Activated B cell treated with CpG ODN at 0.5 μM for 24 hours (primary cell): ENCODE results near the gene CCDC24. TPM values are rescaled to one million over a fixed set of nuclear protein-coding genes. Genes with fewer than 3 reads are reported as not detected.

Source experiments
- ATAC-seq: fragments of 200-7000 bp; cut with Tn5 transposase; one replicate; pipeline ENCODE4 v1.10.0; 2021; ENCODE audit warnings: low read depth, mild to moderate bottlenecking, moderate library complexity
- CTCF ChIA-PET: fragments of 350-600 bp; sonication (Branson Sonifier 250); formaldehyde crosslinking; loops from one replicate; lab custom pipeline; 2021; ENCODE audit warnings: antibody characterized with exemption; lab: Charles Lee
- POLR2A ChIA-PET: fragments of 350-600 bp; sonication (Branson Sonifier 250); formaldehyde crosslinking; loops from one replicate; lab custom pipeline; 2021; ENCODE audit warnings: antibody characterized with exemption; lab: Charles Lee
- DNase-seq: peaks from one replicate; pipeline ENCODE4 v3.0.0; 2022
- H3K27ac Mint-ChIP-seq: one replicate; pipeline ENCODE4 v1.8.0; 2020; ENCODE audit warnings: mixed read lengths
- H3K27me3 Mint-ChIP-seq: one replicate; pipeline ENCODE4 v1.8.0; 2021; ENCODE audit warnings: mixed read lengths
- H3K36me3 Mint-ChIP-seq: one replicate; pipeline ENCODE4 v1.8.0; 2021; ENCODE audit warnings: low read depth, mixed read lengths
- H3K4me1 Mint-ChIP-seq: one replicate; pipeline ENCODE4 v1.8.0; 2021; ENCODE audit warnings: mixed read lengths
- H3K4me3 Mint-ChIP-seq: one replicate; pipeline ENCODE4 v1.8.0; 2020; ENCODE audit warnings: mild to moderate bottlenecking, mixed read lengths
- H3K9me3 Mint-ChIP-seq: one replicate; pipeline ENCODE4 v1.8.0; 2020; ENCODE audit warnings: mixed read lengths
- CTCF ChIP-seq: fragments of 200-600 bp; IDR thresholded peaks from one replicate; pipeline ENCODE4 v1.8.0; 2022; ENCODE audit warnings: antibody characterized with exemption, mild to moderate bottlenecking
- intact Hi-C: fragments of 100-400 bp; cut with micrococcal nuclease; formaldehyde crosslinking; loops from one replicate; pipeline ENCODE4 v1.15.1; 2024
- total RNA-seq: library from RNA; stranded (reverse); gene quantifications from 2 replicates; pipeline ENCODE4 v1.2.3, GENCODE V29; 2022

Gene CCDC24
- total RNA-seq, 1 donor from 2014 or later = 15.1 TPM

DNA sequence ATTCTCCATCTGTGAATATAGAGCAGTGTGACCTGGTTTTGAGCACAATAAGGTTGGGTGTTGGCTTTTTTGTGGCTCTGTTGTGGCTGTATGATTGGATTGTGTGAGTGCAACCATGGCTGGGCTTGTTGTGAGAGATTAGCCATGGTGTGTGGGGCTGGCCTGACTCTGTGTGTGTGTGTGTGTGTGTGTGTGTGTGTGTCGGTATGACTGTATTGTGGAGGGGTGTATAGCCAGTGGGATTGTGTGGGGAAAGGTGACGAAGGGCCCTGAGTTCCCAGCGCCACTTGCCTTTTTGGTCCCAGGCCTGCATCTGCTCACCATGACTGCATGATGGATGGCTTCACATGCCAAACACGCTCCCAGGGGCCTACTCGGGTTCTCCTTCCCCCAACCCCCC is 45.8 kb downstream of the CCDC24 start:
- no peak for TF ChIP-seq CTCF
- H3K27me3 Mint-ChIP-seq = no peaks in the 10 kb centered on the region
- no peaks in the 10 kb centered on the region for H3K9me3 Mint-ChIP-seq
- intact Hi-C loops = loop anchor here (2.0 kb wide), 2 partner anchors 508 to 810 kb away; no protein-coding TSS in a partner anchor
- DNase-seq (no peak), ATAC-seq (no peak)
- ChIA-PET CTCF (interaction anchor here (0.8 to 5.5 kb wide), 19 partner anchors 8 to 273 kb away, joined by 3 to 150 read pairs (median 5); no protein-coding TSS in a partner anchor), POLR2A (interaction anchor here (0.9 kb wide), 2 partner anchors 30 to 32 kb away, joined by 3 read pairs; no protein-coding TSS in a partner anchor)
- no peaks in the 10 kb centered on the region for H3K36me3 Mint-ChIP-seq
- H3K4me1 Mint-ChIP-seq = peaks cover 6% of the 10 kb centered on the region
- no peak overlapping the region for H3K4me3 Mint-ChIP-seq
- H3K27ac Mint-ChIP-seq = no peak overlapping the region

GRCh38 chr1:44038876-44039657 is 47.7 kb downstream of the CCDC24 start:
- ChIA-PET CTCF (interaction anchor here (1.0 to 5.5 kb wide), 2 partner anchors 34 to 275 kb away, joined by 3 to 32 read pairs; no protein-coding TSS in a partner anchor), POLR2A (no interaction called here)
- ATAC-seq = no peak
- H3K27me3 Mint-ChIP-seq = no peaks in the 10 kb centered on the region
- H3K4me3 Mint-ChIP-seq = no peak overlapping the region
- no peak for TF ChIP-seq CTCF
- no peak for DNase-seq
- peaks cover 6% of the 10 kb centered on the region for H3K4me1 Mint-ChIP-seq
- intact Hi-C loops = no loop called here
- H3K27ac Mint-ChIP-seq = no peak overlapping the region
- no peaks in the 10 kb centered on the region for H3K9me3 Mint-ChIP-seq
- no peaks in the 10 kb centered on the region for H3K36me3 Mint-ChIP-seq

DNA sequence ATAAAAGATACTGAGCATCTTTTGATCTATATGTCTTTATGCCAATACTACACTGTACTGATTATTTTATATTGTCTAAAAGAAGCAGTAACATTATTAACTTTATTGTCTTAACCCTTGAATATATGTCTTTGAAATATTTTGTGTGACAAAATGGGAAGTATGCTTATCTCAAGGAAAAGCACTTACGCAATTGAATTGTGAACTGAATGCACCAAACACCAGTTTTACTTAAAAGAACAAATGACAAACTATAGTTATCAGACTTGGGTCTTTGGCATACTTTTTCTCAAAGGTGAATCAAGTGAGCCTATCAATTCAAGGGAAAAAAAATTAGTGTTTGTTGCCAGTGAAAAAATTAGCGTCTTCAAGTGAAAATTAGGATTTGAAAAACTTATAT is 49.0 kb downstream of the CCDC24 start:
- Mint-ChIP-seq H3K27me3 (peaks cover 3% of the 10 kb centered on the region), H3K4me3 (no peak overlapping the region), H3K4me1 (peaks cover 6% of the 10 kb centered on the region), H3K36me3 (no peaks in the 10 kb centered on the region), H3K9me3 (no peaks in the 10 kb centered on the region), H3K27ac (no peak overlapping the region)
- DNase-seq = no peak
- ATAC-seq = no peak
- no peak for TF ChIP-seq CTCF
- POLR2A ChIA-PET = no interaction called here
- CTCF ChIA-PET = interaction anchor here (0.9 to 5.5 kb wide), 4 partner anchors 9 to 277 kb away, joined by 3 to 32 read pairs (median 5); no protein-coding TSS in a partner anchor
- intact Hi-C loops = no loop called here

GRCh38 chr1:44040846-44041245 is 49.4 kb downstream of the CCDC24 start:
- Mint-ChIP-seq H3K27ac (no peak overlapping the region), H3K9me3 (no peaks in the 10 kb centered on the region), H3K4me3 (no peak overlapping the region), H3K27me3 (peaks cover 3% of the 10 kb centered on the region), H3K36me3 (no peaks in the 10 kb centered on the region), H3K4me1 (peaks cover 6% of the 10 kb centered on the region)
- POLR2A ChIA-PET = no interaction called here
- no peak for TF ChIP-seq CTCF
- ATAC-seq (no peak), DNase-seq (no peak)
- intact Hi-C loops = no loop called here
- CTCF ChIA-PET = interaction anchor here (0.9 to 5.5 kb wide), 4 partner anchors 8 to 277 kb away, joined by 3 to 32 read pairs (median 5); no protein-coding TSS in a partner anchor
